ENCODE results near the gene HAUS8.

GRCh38 chr19:17002455-17002854 is 72.8 kb downstream of the HAUS8 start:
- TF ChIP-seq MAZ (IDR thresholded peaks at IDR 0.05; ENCODE audit: borderline replicate concordance, low read depth, low read length) (no peak), MAZ (CRISPR knock-in tag; IDR thresholded peaks at IDR 0.05; ENCODE audit: low read depth) (no peak), FLYWCH1 (CRISPR knock-in tag; IDR thresholded peaks at IDR 0.05) (no peak), IRF2 (CRISPR knock-in tag; IDR thresholded peaks at IDR 0.05) (no peak), ZNF441 (CRISPR knock-in tag; IDR thresholded peaks at IDR 0.05; ENCODE audit: borderline replicate concordance) (no peak), ZNF710 (CRISPR knock-in tag; IDR thresholded peaks at IDR 0.05; ENCODE audit: borderline replicate concordance) (no peak), HMGA1 (CRISPR knock-in tag; conservative IDR thresholded peaks at IDR 0.05) (no peak), ZNF124 (CRISPR knock-in tag; IDR thresholded peaks at IDR 0.05) (no peak), EP300 (IDR thresholded peaks at IDR 0.05; ENCODE audit: low read depth in 2 of 2, low read length in 2 of 2) (no peak), EP300 (CRISPR knock-in tag; IDR thresholded peaks at IDR 0.05; ENCODE audit: borderline replicate concordance) (no peak), CTCF (CRISPR knock-in tag; IDR thresholded peaks at IDR 0.05) (no peak), SETDB1 (CRISPR knock-in tag; IDR thresholded peaks at IDR 0.05; ENCODE audit: borderline replicate concordance) (no peak), TAF1 (CRISPR knock-in tag; IDR thresholded peaks at IDR 0.05) (no peak), CENPX (CRISPR knock-in tag; IDR thresholded peaks at IDR 0.05) (no peak), NR3C1 (CRISPR knock-in tag; IDR thresholded peaks at IDR 0.05) (no peak), DMAP1 (CRISPR knock-in tag; IDR thresholded peaks at IDR 0.05) (no peak)

Measured in HepG2 (cell line).